ENCODE measurements around the gene NXT1. TPM values are rescaled to one million over a fixed set of nuclear protein-coding genes. Genes with fewer than 3 reads are reported as not detected.

The NXT1 gene
- total RNA-seq, 2 experiments from 2014 or later, result 33.7 to 76.5 TPM

DNA sequence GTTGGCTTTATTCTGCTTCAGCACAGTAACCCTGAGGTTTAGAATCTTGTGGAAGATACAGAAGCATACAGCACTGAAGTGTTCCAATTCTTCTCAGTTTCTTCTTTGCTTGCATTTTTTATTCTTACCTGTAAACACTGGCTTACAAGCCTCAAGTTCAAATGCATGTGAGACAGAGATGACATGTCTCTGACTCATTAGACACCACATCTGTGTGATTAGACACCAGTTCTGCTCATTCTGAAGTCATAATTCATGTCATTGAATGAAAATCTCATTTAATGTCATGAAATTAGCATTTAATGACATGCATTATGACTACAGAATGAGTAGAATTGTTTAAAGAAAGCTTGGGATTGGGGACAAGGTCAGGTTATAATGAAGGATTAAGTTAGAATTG lies 17.2 kb downstream of the NXT1 start:
- ChIA-PET CTCF (ENCODE audit: unreplicated experiment) (no interaction called here), POLR2A (no interaction called here)
- no peak for TF ChIP-seq EZH2phosphoT487 (IDR thresholded peaks at IDR 0.05; ENCODE audit: borderline replicate concordance, low read depth, low read length)
- TF ChIP-seq, protein P1, sequence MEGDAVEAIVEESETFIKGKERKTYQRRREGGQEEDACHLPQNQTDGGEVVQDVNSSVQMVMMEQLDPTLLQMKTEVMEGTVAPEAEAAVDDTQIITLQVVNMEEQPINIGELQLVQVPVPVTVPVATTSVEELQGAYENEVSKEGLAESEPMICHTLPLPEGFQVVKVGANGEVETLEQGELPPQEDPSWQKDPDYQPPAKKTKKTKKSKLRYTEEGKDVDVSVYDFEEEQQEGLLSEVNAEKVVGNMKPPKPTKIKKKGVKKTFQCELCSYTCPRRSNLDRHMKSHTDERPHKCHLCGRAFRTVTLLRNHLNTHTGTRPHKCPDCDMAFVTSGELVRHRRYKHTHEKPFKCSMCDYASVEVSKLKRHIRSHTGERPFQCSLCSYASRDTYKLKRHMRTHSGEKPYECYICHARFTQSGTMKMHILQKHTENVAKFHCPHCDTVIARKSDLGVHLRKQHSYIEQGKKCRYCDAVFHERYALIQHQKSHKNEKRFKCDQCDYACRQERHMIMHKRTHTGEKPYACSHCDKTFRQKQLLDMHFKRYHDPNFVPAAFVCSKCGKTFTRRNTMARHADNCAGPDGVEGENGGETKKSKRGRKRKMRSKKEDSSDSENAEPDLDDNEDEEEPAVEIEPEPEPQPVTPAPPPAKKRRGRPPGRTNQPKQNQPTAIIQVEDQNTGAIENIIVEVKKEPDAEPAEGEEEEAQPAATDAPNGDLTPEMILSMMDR (conservative IDR thresholded peaks at IDR 0.05; ENCODE audit: low read length), result no peak
- H3K4me2 ChIP-seq (ENCODE audit: low read length), result no peak overlapping the region; the same call in 1 of the 2 replicates
- BruUV-seq (replicated peaks), result no TSS peak
- peaks cover 87% of the 10 kb centered on the region for H3K36me3 ChIP-seq (ENCODE audit: insufficient read depth, low read length)
- no peak overlapping the region for H3K27ac ChIP-seq (ENCODE audit: low read depth, low read length, poor library complexity, severe bottlenecking)
- peaks cover 20% of the 10 kb centered on the region for H4K20me1 ChIP-seq (ENCODE audit: insufficient read depth, low read length)
- peaks cover 33% of the 10 kb centered on the region for H3K4me1 ChIP-seq (ENCODE audit: insufficient read depth, low read length, poor library complexity, severe bottlenecking)
- no peak for DNase-seq (ENCODE audit: low spot score)
- H3K79me2 ChIP-seq (ENCODE audit: insufficient read depth, low read depth, low read length), result peaks cover 52% of the 10 kb centered on the region
- H3K4me3 ChIP-seq (ENCODE audit: low read depth, low read length, poor library complexity, severe bottlenecking), result no peak overlapping the region
- intact Hi-C loops (cut with micrococcal nuclease; ENCODE audit: unreplicated experiment), result no loop called here
- no peaks in the 10 kb centered on the region for H3K9me2 ChIP-seq (ENCODE audit: insufficient read depth, low read length)
- no peak overlapping the region for H2AFZ ChIP-seq (ENCODE audit: low read length)
- H3K9me3 ChIP-seq (ENCODE audit: low read length), result no peaks in the 10 kb centered on the region

DNA sequence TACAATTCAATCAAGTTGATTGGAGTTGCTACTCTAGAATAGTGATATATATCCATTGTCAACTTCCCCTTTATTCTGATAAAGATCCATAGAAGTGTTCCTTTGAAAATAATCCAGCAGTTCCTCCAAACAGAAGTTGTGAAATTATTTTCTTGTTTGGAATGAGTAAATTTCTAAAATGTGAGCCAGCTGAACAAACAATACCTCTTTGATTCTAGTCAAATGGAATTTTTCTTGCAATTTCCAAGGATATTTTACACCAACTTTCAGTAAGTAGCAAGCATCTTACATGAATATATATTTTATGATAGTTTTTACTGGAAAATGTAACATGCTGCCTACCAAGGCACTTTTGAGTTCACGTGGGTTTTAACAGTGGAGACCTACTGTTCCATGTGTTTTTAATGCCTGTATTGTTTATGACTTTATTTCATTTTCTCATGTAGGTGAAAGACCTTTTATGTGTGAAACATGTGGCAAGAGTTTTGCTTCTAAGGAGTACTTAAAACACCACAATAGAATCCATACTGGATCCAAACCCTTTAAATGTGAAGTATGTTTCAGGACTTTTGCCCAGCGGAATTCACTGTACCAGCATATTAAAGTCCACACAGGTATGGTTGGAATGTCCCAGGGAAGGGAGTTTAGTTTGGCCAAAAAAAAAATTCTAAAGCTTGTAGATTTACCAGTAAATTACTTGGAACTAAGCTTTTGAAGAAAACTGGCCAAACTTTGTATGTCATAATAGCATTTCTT lies 17.9 kb downstream of the NXT1 start:
- Histone ChIP-seq H4K20me1 (ENCODE audit: insufficient read depth, low read length) (peaks cover 14% of the 10 kb centered on the region), H3K9me3 (ENCODE audit: low read length) (no peaks in the 10 kb centered on the region), H3K9me2 (ENCODE audit: insufficient read depth, low read length) (no peaks in the 10 kb centered on the region), H3K4me2 (ENCODE audit: low read length) (no peak overlapping the region), H2AFZ (ENCODE audit: low read length) (no peak overlapping the region), H3K4me3 (ENCODE audit: low read depth, low read length, poor library complexity, severe bottlenecking) (no peak overlapping the region), H3K27ac (ENCODE audit: low read depth, low read length, poor library complexity, severe bottlenecking) (no peak overlapping the region), H3K79me2 (ENCODE audit: insufficient read depth, low read depth, low read length) (peaks cover 45% of the 10 kb centered on the region), H3K36me3 (ENCODE audit: insufficient read depth, low read length) (peaks cover 94% of the 10 kb centered on the region), H3K4me1 (ENCODE audit: insufficient read depth, low read length, poor library complexity, severe bottlenecking) (peaks cover 27% of the 10 kb centered on the region)
- intact Hi-C loops (cut with micrococcal nuclease; ENCODE audit: unreplicated experiment), result no loop called here
- TF ChIP-seq EZH2phosphoT487 (IDR thresholded peaks at IDR 0.05; ENCODE audit: borderline replicate concordance, low read depth, low read length), result no peak
- TF ChIP-seq, protein P1 (conservative IDR thresholded peaks at IDR 0.05; ENCODE audit: low read length), result no peak
- POLR2A ChIA-PET, result interaction anchor here (1.2 kb wide), 1 partner anchor 10 kb away, joined by 3 read pairs; no protein-coding TSS in a partner anchor
- CTCF ChIA-PET (ENCODE audit: unreplicated experiment), result no interaction called here
- BruUV-seq (replicated peaks), result no TSS peak
- DNase-seq (ENCODE audit: low spot score), result no peak
